ENCODE data around the gene B4GALT5.

Gene B4GALT5

DNA sequence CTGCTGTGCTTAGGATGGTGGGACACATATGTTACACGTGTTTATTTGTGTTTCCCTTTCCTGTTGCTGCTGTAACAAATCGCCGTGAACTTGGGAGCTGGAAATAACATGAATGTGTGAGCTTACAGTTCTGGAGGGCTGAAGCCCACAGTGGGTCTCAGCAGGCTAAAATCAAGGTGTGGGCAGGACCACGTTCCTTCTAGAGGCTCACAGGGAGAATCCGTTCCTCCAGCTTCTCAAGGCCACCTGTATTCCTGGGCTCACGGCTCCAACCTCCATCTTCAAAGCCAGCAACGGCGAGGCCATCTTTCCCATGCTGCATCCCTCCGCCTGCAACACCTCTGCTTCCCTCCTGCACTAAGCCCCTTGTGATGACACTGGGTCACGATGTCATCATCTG lies 118.3 kb downstream of the B4GALT5 start:
- no peaks in the 10 kb centered on the region for H3K27me3 ChIP-seq (ENCODE audit: insufficient read depth, poor library complexity, severe bottlenecking)
- no peak for TF ChIP-seq POLR2AphosphoS5 (IDR thresholded peaks at IDR 0.05; ENCODE audit: low read depth)
- TF ChIP-seq GABPA (IDR thresholded peaks at IDR 0.05; ENCODE audit: low read depth), result no peak
- no peak for TF ChIP-seq SPI1 (IDR thresholded peaks at IDR 0.05; ENCODE audit: borderline replicate concordance, low read depth)
- TF ChIP-seq, protein P1, sequence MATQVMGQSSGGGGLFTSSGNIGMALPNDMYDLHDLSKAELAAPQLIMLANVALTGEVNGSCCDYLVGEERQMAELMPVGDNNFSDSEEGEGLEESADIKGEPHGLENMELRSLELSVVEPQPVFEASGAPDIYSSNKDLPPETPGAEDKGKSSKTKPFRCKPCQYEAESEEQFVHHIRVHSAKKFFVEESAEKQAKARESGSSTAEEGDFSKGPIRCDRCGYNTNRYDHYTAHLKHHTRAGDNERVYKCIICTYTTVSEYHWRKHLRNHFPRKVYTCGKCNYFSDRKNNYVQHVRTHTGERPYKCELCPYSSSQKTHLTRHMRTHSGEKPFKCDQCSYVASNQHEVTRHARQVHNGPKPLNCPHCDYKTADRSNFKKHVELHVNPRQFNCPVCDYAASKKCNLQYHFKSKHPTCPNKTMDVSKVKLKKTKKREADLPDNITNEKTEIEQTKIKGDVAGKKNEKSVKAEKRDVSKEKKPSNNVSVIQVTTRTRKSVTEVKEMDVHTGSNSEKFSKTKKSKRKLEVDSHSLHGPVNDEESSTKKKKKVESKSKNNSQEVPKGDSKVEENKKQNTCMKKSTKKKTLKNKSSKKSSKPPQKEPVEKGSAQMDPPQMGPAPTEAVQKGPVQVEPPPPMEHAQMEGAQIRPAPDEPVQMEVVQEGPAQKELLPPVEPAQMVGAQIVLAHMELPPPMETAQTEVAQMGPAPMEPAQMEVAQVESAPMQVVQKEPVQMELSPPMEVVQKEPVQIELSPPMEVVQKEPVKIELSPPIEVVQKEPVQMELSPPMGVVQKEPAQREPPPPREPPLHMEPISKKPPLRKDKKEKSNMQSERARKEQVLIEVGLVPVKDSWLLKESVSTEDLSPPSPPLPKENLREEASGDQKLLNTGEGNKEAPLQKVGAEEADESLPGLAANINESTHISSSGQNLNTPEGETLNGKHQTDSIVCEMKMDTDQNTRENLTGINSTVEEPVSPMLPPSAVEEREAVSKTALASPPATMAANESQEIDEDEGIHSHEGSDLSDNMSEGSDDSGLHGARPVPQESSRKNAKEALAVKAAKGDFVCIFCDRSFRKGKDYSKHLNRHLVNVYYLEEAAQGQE (IDR thresholded peaks at IDR 0.05; ENCODE audit: insufficient replicate concordance, low read depth), result no peak
- TF ChIP-seq, protein P2, sequence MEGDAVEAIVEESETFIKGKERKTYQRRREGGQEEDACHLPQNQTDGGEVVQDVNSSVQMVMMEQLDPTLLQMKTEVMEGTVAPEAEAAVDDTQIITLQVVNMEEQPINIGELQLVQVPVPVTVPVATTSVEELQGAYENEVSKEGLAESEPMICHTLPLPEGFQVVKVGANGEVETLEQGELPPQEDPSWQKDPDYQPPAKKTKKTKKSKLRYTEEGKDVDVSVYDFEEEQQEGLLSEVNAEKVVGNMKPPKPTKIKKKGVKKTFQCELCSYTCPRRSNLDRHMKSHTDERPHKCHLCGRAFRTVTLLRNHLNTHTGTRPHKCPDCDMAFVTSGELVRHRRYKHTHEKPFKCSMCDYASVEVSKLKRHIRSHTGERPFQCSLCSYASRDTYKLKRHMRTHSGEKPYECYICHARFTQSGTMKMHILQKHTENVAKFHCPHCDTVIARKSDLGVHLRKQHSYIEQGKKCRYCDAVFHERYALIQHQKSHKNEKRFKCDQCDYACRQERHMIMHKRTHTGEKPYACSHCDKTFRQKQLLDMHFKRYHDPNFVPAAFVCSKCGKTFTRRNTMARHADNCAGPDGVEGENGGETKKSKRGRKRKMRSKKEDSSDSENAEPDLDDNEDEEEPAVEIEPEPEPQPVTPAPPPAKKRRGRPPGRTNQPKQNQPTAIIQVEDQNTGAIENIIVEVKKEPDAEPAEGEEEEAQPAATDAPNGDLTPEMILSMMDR (IDR thresholded peaks at IDR 0.05; ENCODE audit: insufficient read depth, low read length), result no peak
- H3K27ac ChIP-seq (replicated peaks), result no peak overlapping the region
- DNase-seq (ENCODE audit: low read depth in 1 of 2, low spot score in 1 of 2), result no peak
- H3K4me3 ChIP-seq (replicated peaks; ENCODE audit: insufficient read depth, low read length), result no peak overlapping the region

DNA sequence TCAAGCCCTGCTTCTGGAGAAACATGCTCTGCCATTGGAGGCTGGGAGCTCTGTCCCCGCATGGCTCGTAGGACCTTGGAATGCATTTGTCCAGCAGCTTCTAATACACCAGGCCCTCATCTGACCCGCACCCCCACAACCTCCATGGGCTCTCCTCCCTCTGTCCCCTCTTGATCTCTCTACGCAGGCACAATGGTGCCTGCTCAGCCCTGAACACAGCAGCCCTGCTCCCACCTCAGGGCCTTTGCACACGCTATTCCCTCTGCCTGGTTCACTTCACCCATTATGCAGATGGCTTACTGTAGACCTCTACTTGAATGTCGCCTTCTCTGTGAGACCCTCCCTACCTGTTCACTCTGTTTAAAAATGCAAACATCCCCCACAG lies 118.8 kb downstream of the B4GALT5 start:
- no peak overlapping the region for H3K27ac ChIP-seq (replicated peaks)
- no peaks in the 10 kb centered on the region for H3K27me3 ChIP-seq (ENCODE audit: insufficient read depth, poor library complexity, severe bottlenecking)
- TF ChIP-seq GABPA (IDR thresholded peaks at IDR 0.05; ENCODE audit: low read depth) (no peak), POLR2AphosphoS5 (IDR thresholded peaks at IDR 0.05; ENCODE audit: low read depth) (no peak), SPI1 (IDR thresholded peaks at IDR 0.05; ENCODE audit: borderline replicate concordance, low read depth) (no peak)
- TF ChIP-seq, protein P2 (IDR thresholded peaks at IDR 0.05; ENCODE audit: insufficient read depth, low read length), result no peak
- TF ChIP-seq, protein P1 (IDR thresholded peaks at IDR 0.05; ENCODE audit: insufficient replicate concordance, low read depth), result no peak
- DNase-seq (ENCODE audit: low read depth in 1 of 2, low spot score in 1 of 2), result no peak
- H3K4me3 ChIP-seq (replicated peaks; ENCODE audit: insufficient read depth, low read length), result no peak overlapping the region

DNA sequence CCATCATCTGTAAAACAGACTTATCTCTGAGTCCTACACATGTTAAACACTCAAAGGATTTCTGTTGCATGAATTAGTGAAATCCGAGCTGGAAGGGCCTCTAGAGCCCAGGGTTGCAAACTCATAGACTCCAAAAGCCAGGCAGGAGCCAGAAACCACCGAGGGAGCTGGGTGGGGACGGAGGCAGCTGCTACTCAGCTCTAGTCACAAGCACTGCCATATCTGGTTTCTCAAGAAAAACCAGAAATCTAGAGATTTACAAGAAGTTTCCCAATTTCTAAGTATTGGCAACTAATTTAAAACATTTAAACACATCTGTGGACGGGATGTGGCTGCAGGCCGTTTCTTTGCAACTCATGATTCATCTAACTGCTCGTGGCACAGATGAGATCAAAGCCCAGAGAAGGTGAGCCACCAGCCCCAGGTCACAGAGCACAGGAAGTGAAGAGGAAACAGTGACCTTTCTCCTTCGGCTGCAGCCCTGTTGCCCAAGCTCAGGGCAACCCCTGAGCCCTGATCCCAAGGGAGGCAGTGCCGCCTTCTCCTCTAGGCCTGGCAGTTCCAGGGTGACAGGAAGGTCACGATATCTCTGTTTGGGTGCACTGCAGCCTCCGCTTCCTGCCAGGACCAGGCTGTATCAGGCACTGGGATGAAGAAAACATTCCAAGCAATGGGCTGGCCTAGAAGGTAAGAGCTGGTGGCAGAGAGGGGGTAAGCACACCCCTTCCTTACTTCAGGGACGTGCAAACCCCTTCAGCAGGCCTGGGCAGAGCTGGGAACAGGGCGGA lies 119.3 kb downstream of the B4GALT5 start:
- DNase-seq (ENCODE audit: low read depth in 1 of 2, low spot score in 1 of 2), result peak in 1 of 2 experiments; percentile 75
- no peaks in the 10 kb centered on the region for H3K27me3 ChIP-seq (ENCODE audit: insufficient read depth, poor library complexity, severe bottlenecking)
- no peak overlapping the region for H3K27ac ChIP-seq (replicated peaks)
- no peak overlapping the region for H3K4me3 ChIP-seq (replicated peaks; ENCODE audit: insufficient read depth, low read length)
- TF ChIP-seq, protein P1 (IDR thresholded peaks at IDR 0.05; ENCODE audit: insufficient replicate concordance, low read depth), result no peak
- TF ChIP-seq POLR2AphosphoS5 (IDR thresholded peaks at IDR 0.05; ENCODE audit: low read depth) (no peak), SPI1 (IDR thresholded peaks at IDR 0.05; ENCODE audit: borderline replicate concordance, low read depth) (no peak), GABPA (IDR thresholded peaks at IDR 0.05; ENCODE audit: low read depth) (no peak)
- TF ChIP-seq, protein P2 (IDR thresholded peaks at IDR 0.05; ENCODE audit: insufficient read depth, low read length), result no peak
